ENCODE data around the gene THAP7. TPM values are rescaled to one million over a fixed set of nuclear protein-coding genes. Genes with fewer than 3 reads are reported as not detected.

THAP7 gene
- total and polyA plus RNA-seq, 2 of the 13 experiments (the other 11 are each of a cell fraction or from before 2014, with no cell fraction given) = 13.0 to 25.5 TPM

- TF ChIP-seq THRA (CRISPR knock-in tag; IDR thresholded peaks at IDR 0.05; ENCODE audit: borderline replicate concordance) = no peak
- TF ChIP-seq ZFP41 (CRISPR knock-in tag; IDR thresholded peaks at IDR 0.05; ENCODE audit: borderline replicate concordance) = no peak
- TF ChIP-seq SIX4 (CRISPR knock-in tag; IDR thresholded peaks at IDR 0.05) = no peak
- no peak for TF ChIP-seq ELF1 (CRISPR knock-in tag; IDR thresholded peaks at IDR 0.05)
- TF ChIP-seq GTF2F1 (IDR thresholded peaks at IDR 0.05; ENCODE audit: low read length) = no peak
- no peak for TF ChIP-seq SYNCRIP (IDR thresholded peaks at IDR 0.05; ENCODE audit: insufficient read depth, low read depth, low read length)
- TF ChIP-seq RAD51 (IDR thresholded peaks at IDR 0.05; ENCODE audit: borderline replicate concordance) = no peak
- TF ChIP-seq MTERF4 (CRISPR knock-in tag; IDR thresholded peaks at IDR 0.05) = no peak
- no peak for TF ChIP-seq ZNF788 (CRISPR knock-in tag; IDR thresholded peaks at IDR 0.05; ENCODE audit: borderline replicate concordance)
- no peak for TF ChIP-seq ZNF546 (CRISPR knock-in tag; conservative IDR thresholded peaks at IDR 0.05)
- TF ChIP-seq EEA1 (CRISPR knock-in tag; IDR thresholded peaks at IDR 0.05; ENCODE audit: borderline replicate concordance) = no peak
- TF ChIP-seq ZC3H4 (CRISPR knock-in tag; IDR thresholded peaks at IDR 0.05; ENCODE audit: borderline replicate concordance) = no peak
- no peak for TF ChIP-seq ZBTB8A (CRISPR knock-in tag; IDR thresholded peaks at IDR 0.05; ENCODE audit: borderline replicate concordance, low read depth)
- no peak for TF ChIP-seq TAF15 (IDR thresholded peaks at IDR 0.05; ENCODE audit: low read depth, low read length, poor library complexity, severe bottlenecking)
- TF ChIP-seq CREBL2 (CRISPR knock-in tag; IDR thresholded peaks at IDR 0.05; ENCODE audit: borderline replicate concordance) = no peak
- no peak for TF ChIP-seq CREM (IDR thresholded peaks at IDR 0.05)
- TF ChIP-seq CREM (CRISPR knock-in tag; IDR thresholded peaks at IDR 0.05) = no peak
- no peak for TF ChIP-seq ZNF878 (CRISPR knock-in tag; IDR thresholded peaks at IDR 0.05)
- no peak for TF ChIP-seq NCOA2 (CRISPR knock-in tag; IDR thresholded peaks at IDR 0.05)
- no peak overlapping the region for H3K27ac ChIP-seq (ENCODE audit: extremely low read length, insufficient read depth, low read length)
- H3K4me3 ChIP-seq (replicated peaks in 1 of 3; ENCODE audit: insufficient read depth in 1 of 3, low read depth in 2 of 3, low read length in 3 of 3) = no peak overlapping the region
- no peak overlapping the region for H3K9ac ChIP-seq (ENCODE audit: insufficient read depth, low read depth, low read length)
- peaks cover 3 to 19% of the 10 kb centered on the region in 2 experiments for H3K27me3 ChIP-seq (ENCODE audit: control insufficient read depth in 1 of 2, insufficient read depth in 2 of 2, low read length in 2 of 2)
- no peaks in the 10 kb centered on the region for H4K20me1 ChIP-seq (ENCODE audit: insufficient read depth, low read length)
- ATAC-seq (no peak), FAIRE-seq (no peak), DNase-seq (ENCODE audit: low spot score) (no peak)
- H2AFZ ChIP-seq (ENCODE audit: low read length) = no peak overlapping the region
- no peak overlapping the region for H3K4me2 ChIP-seq (ENCODE audit: low read depth, low read length)
- in situ Hi-C loops (cut with HindIII; ENCODE audit: extremely low pct_ligation_motif_present, low pct_unique_long_range_greater_than_20kb) (no loop called here), intact Hi-C loops (cut with micrococcal nuclease; ENCODE audit: unreplicated experiment) (no loop called here)
- WGBS (ENCODE audit: low lambda C conversion rate) = 11% methylated on average over 2 of the region's 2 CpGs
- H3K79me2 ChIP-seq (ENCODE audit: insufficient read depth, low read length) = no peaks in the 10 kb centered on the region
- BruUV-seq (replicated peaks) = no TSS peak
- no peaks in the 10 kb centered on the region for H3K4me1 ChIP-seq (ENCODE audit: insufficient read depth, low read length)
- no peaks in the 10 kb centered on the region for H3K36me3 ChIP-seq (replicated peaks in 1 of 2; ENCODE audit: control insufficient read depth in 1 of 2, insufficient read depth in 2 of 2, low read length in 2 of 2)
- CTCF ChIA-PET (ENCODE audit: low intra/inter-chr PET ratio, low total read pairs) = no interaction called here
- no peaks in the 10 kb centered on the region for H3K9me3 ChIP-seq (ENCODE audit: low read length)
- POLR2A ChIA-PET = no interaction called here
These were observed 36.5 kb upstream of the THAP7 start for GRCh38 chr22:21038405-21038804.
